Gastrocnemius medialis (tissue), 4 donors: ENCODE results near the gene ADAM11. TPM values are rescaled to one million over a fixed set of nuclear protein-coding genes. Genes with fewer than 3 reads are reported as not detected.
"Not testable (repeated sequence)": the region's sequence is repeated elsewhere in the genome, so short reads cannot be mapped to it uniquely, and the experiment has no call there.

Experiments
- ATAC-seq, 2 donors: fragments of 150-250 bp; one replicate each; pipeline ENCODE4 v1.9.1; 2016
- DNase-seq, 2 donors: peaks; one replicate each; pipeline ENCODE4 v3.0.0-alpha.2; 2019
- H3K27ac ChIP-seq, 4 donors: fragments of 200-600 bp; sonication (generic); 1 replicate in 1 of 4; 2 replicates in 3 of 4; pipeline ENCODE4 v1.5.1; 2016 to 2018; ENCODE audit warnings: mild to moderate bottlenecking in 2 of 4, moderate library complexity in 1 of 4
- H3K27me3 ChIP-seq, 3 donors: fragments of 200-600 bp; sonication (generic) in 2 of 3; 1 replicate in 1 of 3; 2 replicates in 2 of 3; pipeline versions ENCODE4 v1.5.1 to v1.6.0; 2016 to 2019; ENCODE audit warnings: mild to moderate bottlenecking in 1 of 3, moderate library complexity in 1 of 3
- H3K36me3 ChIP-seq, 2 donors: fragments of 200-600 bp; sonication (generic) in 1 of 2; one replicate each; pipeline ENCODE4 v1.5.1; 2017 to 2018
- H3K4me1 ChIP-seq, 2 donors: fragments of 200-600 bp; sonication (generic) in 1 of 2; one replicate each; pipeline ENCODE4 v1.5.1; 2016 to 2017; ENCODE audit warnings: mild to moderate bottlenecking in 2 of 2
- H3K4me3 ChIP-seq, 4 donors: fragments of 200-600 bp; sonication (generic) in 3 of 4; 1 replicate in 1 of 4; 2 replicates in 3 of 4; pipeline ENCODE4 v1.5.1; 2016 to 2019; ENCODE audit warnings: mild to moderate bottlenecking in 2 of 4
- H3K9me3 ChIP-seq, 3 donors: fragments of 200-600 bp; sonication (generic) in 2 of 3; 1 replicate in 1 of 3; 2 replicates in 2 of 3; pipeline ENCODE4 v1.5.1; 2016 to 2019
- POLR2A ChIP-seq, 2 donors: fragments of 450-650 bp; IDR thresholded peaks; one replicate each; pipeline ENCODE4 v1.6.1; 2017; ENCODE audit warnings: antibody characterized with exemption in 2 of 2, mild to moderate bottlenecking in 2 of 2, moderate library complexity in 2 of 2
- in situ Hi-C, 4 donors: fragments of 200-750 bp; cut with MboI; loops; one replicate each; pipeline versions ENCODE4 v1.15.0 to v1.8.0; 2017; ENCODE audit warnings: low sequenced_read_pairs in 4 of 4
- intact Hi-C: fragments of 100-400 bp; cut with DNase I; formaldehyde crosslinking; loops from one replicate; pipeline ENCODE4 v1.15.1; 2023; ENCODE audit warnings: low total_unique reads
- total RNA-seq, 4 donors: library from RNA; depleted of rRNA; stranded (reverse); fragments of >200 nt; gene quantifications; one replicate each; pipeline versions ENCODE4 v1.1.0 to v1.2.3, GENCODE V29; 2016
- TF ChIP-seq, protein P1 (sequence below), 5 experiments: fragments of 450-650 bp in 3 of 5; fragments of 200-600 bp in 2 of 5; sonication (generic) in 2 of 5; IDR thresholded peaks in 4 of 5; conservative IDR thresholded peaks in 1 of 5; 1 replicate in 4 of 5; 2 replicates in 1 of 5; pipeline ENCODE4 v1.5.1; 2016 to 2019; ENCODE audit warnings: antibody characterized with exemption in 5 of 5, mild to moderate bottlenecking in 3 of 5, moderate library complexity in 3 of 5

The ADAM11 gene, protein sequence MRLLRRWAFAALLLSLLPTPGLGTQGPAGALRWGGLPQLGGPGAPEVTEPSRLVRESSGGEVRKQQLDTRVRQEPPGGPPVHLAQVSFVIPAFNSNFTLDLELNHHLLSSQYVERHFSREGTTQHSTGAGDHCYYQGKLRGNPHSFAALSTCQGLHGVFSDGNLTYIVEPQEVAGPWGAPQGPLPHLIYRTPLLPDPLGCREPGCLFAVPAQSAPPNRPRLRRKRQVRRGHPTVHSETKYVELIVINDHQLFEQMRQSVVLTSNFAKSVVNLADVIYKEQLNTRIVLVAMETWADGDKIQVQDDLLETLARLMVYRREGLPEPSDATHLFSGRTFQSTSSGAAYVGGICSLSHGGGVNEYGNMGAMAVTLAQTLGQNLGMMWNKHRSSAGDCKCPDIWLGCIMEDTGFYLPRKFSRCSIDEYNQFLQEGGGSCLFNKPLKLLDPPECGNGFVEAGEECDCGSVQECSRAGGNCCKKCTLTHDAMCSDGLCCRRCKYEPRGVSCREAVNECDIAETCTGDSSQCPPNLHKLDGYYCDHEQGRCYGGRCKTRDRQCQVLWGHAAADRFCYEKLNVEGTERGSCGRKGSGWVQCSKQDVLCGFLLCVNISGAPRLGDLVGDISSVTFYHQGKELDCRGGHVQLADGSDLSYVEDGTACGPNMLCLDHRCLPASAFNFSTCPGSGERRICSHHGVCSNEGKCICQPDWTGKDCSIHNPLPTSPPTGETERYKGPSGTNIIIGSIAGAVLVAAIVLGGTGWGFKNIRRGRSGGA
- total RNA-seq: under 1 TPM in 2 of 4 donors, not detected in 2; 0.04 to 0.36 TPM

DNA sequence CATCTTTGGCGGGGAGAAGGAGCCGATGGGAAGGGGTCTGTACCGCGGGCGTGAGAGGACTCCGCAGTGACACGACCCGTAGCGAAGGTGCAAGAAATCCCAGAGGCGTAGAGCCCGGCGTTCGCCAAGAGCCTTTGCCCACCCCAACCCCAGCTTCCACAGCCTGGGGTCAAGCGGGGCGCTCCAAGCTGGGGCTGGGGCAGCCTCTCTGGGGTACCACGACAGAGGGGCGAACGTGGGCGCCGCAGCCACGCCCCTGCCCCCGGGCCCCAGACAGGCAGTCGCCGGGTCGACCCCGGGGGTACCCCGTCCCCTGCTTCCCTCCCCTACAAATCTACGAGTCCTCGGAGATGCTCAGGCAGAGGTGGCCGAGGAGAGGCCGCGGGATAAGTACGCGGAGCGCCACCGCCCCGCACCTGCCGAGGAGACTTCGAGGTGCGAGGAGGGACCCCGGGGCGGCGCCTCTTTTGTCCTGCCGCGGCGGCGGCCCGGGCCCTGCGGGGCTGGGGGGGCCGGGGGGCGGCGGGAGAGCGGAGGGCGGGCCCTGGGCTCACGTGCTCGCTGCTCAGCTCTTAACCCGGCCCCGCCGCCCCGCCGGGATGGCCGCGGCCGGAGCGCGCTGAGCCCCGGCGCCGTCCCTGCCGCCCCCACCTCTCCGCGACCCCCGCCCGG is at the start of gene ADAM11:
ADAM11 (plus strand) TSS at position 575 of the 672 bp plus-strand sequence. CDS start 212 bp downstream, outside the sequence.
- H3K27ac ChIP-seq: no peak within 1 kb of the TSS
- ATAC-seq: no peak

DNA sequence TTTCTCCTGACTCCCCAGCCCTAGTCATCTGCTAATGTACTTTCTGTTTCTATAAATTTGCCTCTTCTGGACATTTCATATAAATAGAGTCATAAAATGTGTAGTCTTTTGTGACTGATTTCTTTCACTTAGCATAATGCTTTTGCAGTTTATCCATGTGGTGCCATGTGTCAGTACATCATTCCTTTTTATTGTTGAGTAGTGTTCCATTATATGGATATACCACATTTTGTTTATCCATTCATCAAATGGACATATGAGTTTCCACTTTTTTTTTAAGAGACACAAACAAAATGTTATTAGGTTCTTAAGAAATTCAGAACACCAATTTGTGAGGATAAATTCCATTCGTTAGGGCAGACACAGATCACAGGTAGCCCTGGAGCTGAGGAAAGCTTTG is 39.3 kb upstream of the ADAM11 start:
- no peak for ATAC-seq
- DNase-seq: no peak
- no peak overlapping the region for H3K27ac ChIP-seq
- H3K36me3 ChIP-seq: peaks cover 0 to 8% of the 10 kb centered on the region in 2 donors
- in situ Hi-C loops: no loop called here
- TF ChIP-seq, protein P1, sequence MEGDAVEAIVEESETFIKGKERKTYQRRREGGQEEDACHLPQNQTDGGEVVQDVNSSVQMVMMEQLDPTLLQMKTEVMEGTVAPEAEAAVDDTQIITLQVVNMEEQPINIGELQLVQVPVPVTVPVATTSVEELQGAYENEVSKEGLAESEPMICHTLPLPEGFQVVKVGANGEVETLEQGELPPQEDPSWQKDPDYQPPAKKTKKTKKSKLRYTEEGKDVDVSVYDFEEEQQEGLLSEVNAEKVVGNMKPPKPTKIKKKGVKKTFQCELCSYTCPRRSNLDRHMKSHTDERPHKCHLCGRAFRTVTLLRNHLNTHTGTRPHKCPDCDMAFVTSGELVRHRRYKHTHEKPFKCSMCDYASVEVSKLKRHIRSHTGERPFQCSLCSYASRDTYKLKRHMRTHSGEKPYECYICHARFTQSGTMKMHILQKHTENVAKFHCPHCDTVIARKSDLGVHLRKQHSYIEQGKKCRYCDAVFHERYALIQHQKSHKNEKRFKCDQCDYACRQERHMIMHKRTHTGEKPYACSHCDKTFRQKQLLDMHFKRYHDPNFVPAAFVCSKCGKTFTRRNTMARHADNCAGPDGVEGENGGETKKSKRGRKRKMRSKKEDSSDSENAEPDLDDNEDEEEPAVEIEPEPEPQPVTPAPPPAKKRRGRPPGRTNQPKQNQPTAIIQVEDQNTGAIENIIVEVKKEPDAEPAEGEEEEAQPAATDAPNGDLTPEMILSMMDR (IDR thresholded peaks at IDR 0.05 in 4 of 5, conservative IDR thresholded peaks at IDR 0.05 in 1 of 5): no peak
- no peak for TF ChIP-seq POLR2A (IDR thresholded peaks at IDR 0.05)
- H3K27me3 ChIP-seq: no peaks in the 10 kb centered on the region
- intact Hi-C loops: no loop called here
- H3K4me3 ChIP-seq: no peak overlapping the region
- no peaks in the 10 kb centered on the region for H3K4me1 ChIP-seq
- H3K9me3 ChIP-seq: no peaks in the 10 kb centered on the region

More for the DNA sequence above, at the start of gene ADAM11:
- H3K4me1 ChIP-seq: peaks cover 0 to 6% of the 10 kb centered on the region in 2 donors
- H3K36me3 ChIP-seq: no peaks in the 10 kb centered on the region
- TF ChIP-seq, protein P1 (IDR thresholded peaks at IDR 0.05 in 4 of 5, conservative IDR thresholded peaks at IDR 0.05 in 1 of 5): no peak
- TF ChIP-seq POLR2A (IDR thresholded peaks at IDR 0.05): no peak
- no peak for DNase-seq
- intact Hi-C loops: no loop called here
- H3K9me3 ChIP-seq: no peaks in the 10 kb centered on the region
- in situ Hi-C loops: loop anchor here in 1 of 4 donors (25.0 kb wide), 1 partner anchor 279 kb away; no protein-coding TSS in a partner anchor
- H3K27me3 ChIP-seq: peaks cover 29 to 33% (median 30%) of the 10 kb centered on the region in 3 donors
- peak within 1 kb of the TSS; percentile 28 to 41 (median 35) for H3K4me3 ChIP-seq

DNA sequence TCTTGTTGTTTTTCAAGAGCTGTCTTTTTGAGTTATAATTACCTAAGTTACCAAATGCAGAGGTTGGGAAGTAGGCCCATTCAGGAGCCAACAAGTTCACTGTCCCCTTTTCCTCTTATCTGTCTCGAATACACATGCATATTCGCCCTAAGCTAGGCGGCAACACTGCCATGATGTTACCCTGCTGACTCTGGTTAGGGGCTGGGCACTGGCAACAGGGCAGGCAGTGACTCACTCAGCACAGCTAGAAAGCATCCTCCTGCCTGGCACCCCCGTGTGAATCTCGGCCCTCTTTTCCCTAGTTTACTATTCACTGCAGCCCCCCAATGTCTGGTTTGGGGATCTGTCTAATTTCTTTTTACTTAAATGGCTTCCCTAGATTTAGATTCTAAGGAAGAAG is 36.5 kb upstream of the ADAM11 start:
- intact Hi-C loops (no loop called here), in situ Hi-C loops (no loop called here)
- no peak for TF ChIP-seq POLR2A (IDR thresholded peaks at IDR 0.05)
- TF ChIP-seq, protein P1 (IDR thresholded peaks at IDR 0.05 in 4 of 5, conservative IDR thresholded peaks at IDR 0.05 in 1 of 5): no peak
- Histone ChIP-seq H3K27ac (no peak overlapping the region), H3K27me3 (no peaks in the 10 kb centered on the region), H3K36me3 (peaks cover 0 to 8% of the 10 kb centered on the region in 2 donors), H3K4me3 (no peak overlapping the region), H3K4me1 (no peaks in the 10 kb centered on the region), H3K9me3 (no peaks in the 10 kb centered on the region)
- DNase-seq (no peak), ATAC-seq (no peak)

DNA sequence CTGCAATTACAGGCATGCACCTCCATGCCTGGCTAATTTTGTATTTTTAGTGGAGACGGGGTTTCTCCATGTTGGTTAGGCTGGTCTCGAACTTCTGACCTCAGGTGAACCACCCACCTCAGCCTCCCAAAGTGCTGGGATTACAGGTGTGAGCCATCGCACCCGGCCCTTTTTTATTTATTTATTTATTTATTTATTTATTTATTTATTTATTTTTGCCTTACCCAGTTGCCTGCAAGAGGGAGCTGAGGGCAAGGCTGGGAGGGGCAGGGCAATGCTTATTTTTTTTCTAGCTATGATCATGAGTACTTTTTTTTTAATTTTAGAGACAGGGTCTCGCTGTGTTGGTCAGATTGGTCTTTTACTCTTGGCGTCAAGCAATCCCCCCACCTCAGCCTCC is 32.7 kb upstream of the ADAM11 start:
- H3K27me3 ChIP-seq, H3K4me1 ChIP-seq, H3K27ac ChIP-seq, H3K9me3 ChIP-seq, in situ Hi-C loops, H3K4me3 ChIP-seq, ATAC-seq, DNase-seq, intact Hi-C loops: not testable (repeated sequence)
- H3K36me3 ChIP-seq: peaks cover 0 to 15% of the 10 kb centered on the region in 2 donors
